HG02938 (cell line): ENCODE data around the gene BLID.

Source experiments
- ATAC-seq: cut with Tn5 transposase; IDR thresholded peaks from one replicate; pipeline ENCODE4 v1.9.1; 2021; ENCODE audit warnings: mild to moderate bottlenecking, moderate library complexity; ENCODE audit not compliant: unreplicated experiment

Gene BLID

GRCh38 chr11:122115524-122116379, at the start of gene BLID:
Gene BLID (minus strand): TSS chr11:122116215. CDS start chr11:122115922, 293 bp downstream.
- ATAC-seq, result no peak

DNA sequence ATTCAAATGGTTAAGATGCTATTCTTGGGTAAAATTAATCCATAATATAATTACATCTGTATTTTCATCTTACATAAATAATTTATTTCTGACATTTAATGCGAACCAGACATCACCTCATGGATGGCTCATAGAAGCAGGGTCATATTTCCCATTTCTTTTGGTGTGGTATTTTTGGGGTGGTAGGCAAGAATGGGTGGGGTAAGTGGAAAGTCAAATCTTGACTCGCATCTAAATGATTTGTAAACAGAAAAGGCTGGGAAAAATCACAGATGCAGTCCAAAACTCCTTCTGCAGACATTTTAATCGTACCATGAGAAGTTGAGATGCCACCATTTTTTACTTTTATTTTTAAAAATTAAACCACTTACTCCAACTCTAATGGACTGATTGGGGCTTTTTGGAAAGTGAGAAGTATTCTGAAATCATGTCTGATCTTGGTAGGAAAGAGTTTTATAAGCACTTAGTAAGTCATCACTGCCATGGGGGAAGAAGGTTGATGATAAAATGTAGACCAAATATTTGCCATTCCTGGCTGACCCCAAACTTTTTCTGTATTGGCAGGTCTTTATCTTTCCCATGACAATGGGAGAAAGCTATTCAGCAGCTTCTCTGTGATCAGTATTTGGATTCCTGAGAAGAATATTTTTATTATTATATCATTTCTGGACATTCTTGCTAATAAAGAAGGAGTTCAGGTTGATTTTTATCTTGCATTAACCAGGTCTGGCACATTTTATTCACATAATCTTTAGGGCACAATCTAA, 47.2 kb upstream of the BLID start:
- ATAC-seq, result no peak

DNA sequence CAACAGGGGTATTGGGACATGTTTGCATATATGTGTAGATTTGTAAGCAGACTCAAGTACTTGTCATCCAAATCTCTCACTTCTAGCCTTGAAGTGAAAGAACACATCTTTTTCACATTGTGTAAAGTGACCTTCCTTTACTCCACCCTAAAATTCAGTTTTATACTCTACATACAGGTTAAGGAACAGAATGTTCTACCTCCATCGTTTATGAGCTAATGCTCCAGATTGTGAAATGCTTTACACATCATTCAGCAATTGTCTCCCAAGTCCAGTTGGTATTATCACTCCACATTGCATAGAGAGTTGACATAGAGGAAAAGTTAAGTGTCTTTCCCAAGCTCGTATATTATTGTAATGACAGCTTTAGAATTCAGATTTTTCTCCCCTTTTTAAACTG, 46.1 kb upstream of the BLID start:
- ATAC-seq, result no peak

GRCh38 chr11:122160841-122161590, 45.0 kb upstream of the BLID start:
- ATAC-seq, result no peak

- ATAC-seq, result no peak
Measured at GRCh38 chr11:122159861-122160260, 43.8 kb upstream of the BLID start.

DNA sequence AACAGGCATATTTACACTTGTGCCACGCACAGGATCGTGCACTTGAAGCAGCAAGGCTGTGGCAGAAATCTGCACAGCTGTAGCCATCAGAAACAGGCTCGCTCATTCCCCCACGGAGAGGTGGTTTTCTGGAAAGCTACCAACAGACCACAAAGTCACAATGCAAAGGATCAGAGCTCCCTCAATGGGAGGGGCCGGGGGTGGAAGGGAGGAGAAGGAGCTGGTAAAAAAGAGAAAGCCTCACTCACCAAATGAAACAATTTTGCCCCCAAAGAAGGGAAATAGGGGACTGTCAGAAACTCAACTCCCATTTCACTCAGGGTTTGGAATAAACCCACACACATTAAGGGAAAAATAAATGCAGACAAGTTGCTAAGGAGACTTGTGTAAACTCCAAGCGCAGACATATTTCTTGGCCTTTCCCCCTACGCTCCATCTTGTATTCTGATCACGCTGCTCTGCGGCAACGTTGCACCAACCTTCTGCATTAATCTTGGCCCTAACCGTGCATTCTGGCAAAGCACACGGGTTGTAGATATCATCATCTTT, 43.2 kb upstream of the BLID start:
- no peak for ATAC-seq

DNA sequence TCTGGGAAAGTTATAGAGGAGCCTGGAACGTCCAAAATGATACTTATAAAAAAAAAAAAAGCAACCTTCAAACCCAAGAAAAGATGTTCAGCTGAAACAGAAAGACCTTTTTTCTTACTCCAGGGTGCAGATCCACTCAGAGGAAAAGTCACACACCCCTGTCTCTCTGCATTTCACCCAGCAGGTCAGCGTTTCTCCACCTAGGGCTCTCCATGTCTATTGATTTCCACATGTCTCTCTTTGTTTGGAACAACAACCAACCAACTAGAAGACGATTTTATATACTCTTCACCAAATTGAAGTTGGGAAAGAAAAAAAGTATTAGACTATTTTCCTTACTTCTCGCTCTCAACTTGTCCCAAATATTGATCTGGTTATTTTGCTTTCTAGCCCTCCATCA, 42.2 kb upstream of the BLID start:
- ATAC-seq, result no peak

DNA sequence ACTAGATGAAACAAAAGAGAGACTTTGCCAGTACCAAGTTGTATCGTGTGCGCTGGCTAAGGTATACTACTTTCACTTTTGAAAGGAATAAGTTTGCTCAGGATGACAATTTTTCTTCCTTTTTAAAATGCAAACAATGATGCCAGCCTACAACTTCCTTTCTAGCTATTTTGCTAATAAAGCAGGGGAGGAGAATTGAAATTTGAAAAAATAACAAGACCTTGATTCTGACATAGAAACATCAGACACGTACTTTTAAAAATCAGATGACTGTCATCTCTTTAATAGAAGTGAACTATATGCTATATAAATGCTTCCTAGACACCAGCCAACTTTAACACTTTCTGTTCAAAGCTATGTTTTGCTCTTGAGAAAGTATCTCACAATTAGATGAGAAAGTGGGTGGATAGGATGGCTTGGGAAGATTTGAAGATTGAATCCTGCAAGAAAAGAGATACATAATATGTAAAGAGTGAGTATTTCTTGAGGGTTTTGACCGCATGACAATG, 41.7 kb upstream of the BLID start:
- ATAC-seq, result no peak

GRCh38 chr11:122156940-122157382, 40.9 kb upstream of the BLID start:
- ATAC-seq, result no peak

DNA sequence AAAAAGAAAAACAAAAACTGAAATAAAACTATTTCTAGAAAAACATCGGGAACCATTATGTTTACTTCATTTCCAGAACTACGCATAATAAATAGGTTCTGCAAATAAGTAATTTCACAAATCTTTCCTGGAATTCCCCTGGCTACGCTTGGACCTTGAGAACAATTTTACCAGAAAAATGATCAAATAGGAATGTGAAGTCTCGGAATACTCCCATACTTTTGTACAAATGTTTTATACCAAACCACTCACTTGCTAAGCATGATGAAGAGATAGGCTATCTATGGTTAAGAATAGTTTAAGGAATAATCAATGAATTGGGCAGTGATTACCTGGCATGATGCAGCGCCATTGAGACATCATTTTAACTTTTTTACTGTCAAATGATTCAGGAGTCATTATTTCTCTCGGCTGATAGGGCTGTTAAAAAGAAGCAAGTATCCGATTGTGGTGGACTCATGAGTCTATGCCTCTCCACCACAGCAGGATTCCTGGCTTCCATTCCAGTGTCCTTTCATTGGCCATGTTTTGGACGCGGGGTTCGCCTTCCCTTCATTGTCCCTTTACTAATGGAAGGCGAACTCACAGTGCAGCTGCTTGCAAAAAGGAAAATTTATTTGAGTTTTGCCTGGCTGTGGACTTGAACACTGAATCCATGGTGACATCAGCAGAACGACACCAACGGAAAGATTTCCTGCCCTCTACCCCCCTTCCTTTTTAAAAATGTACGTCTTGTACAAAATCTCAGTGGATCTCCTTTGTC, 39.9 kb upstream of the BLID start:
- ATAC-seq, result no peak

GRCh38 chr11:122154994-122155393, 39.0 kb upstream of the BLID start:
- no peak for ATAC-seq

DNA sequence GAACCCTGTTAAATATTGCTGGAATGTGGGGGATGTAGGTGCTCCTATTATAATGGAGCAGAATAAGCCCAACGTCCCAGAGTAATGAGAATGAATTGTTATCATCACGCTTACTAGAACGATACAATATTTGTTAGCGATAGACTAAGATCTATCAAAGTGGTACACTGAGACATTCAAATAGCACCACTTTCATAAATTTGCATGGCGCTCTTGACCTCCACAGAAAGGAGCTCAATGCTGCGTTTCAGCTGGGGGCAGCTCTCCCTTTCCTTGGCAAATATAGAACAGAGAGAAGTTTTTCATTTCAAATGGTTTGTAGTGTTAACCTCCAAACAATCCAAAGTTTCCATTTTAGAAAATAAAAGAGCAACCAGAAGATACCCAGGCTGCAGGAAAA, 38.2 kb upstream of the BLID start:
- no peak for ATAC-seq

- no peak for ATAC-seq
Measured at GRCh38 chr11:122153746-122154145, 37.7 kb upstream of the BLID start.

DNA sequence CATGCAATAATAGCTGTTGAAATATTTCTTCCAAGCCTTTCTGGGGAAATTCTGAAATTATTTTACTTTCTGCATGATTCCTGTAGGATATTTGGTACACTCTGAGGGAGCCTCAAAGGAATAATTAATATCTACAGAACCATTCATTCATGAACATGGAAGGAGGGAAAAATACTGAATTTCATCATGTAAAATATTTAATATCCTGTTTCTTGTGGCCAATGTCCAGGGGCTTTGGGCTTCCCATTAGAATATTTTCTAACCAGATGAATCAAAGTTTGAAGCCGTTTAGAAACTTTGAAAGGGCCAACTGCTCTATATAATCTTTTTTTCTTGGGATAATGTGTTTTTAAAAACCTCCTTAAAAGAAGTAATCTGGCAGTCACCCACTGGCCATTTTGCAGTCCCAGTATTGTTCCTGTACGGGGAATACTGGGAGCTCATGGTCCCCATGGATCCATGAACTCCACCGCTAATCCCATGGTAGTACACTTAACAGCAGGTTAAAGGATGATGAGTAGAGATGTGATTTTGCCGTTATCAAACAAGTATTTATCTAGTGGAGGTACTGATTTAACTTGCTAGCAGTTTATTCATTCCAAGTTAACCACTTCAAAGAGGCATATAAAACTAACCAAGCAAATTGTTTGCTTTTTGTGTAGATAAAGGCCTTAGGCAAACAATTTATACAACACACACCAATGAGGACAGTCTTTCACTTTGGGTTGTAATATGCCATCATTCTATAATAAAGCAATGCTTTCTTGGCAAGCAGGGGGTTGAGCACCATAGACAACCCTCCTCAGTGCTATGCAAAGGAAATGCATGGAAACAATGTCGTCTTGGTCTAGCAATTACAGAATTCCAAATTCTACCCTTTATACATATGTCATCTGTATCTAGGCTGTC, 34.5 kb upstream of the BLID start:
- no peak for ATAC-seq

- no peak for ATAC-seq
Measured at GRCh38 chr11:122149202-122149601, 33.2 kb upstream of the BLID start.

GRCh38 chr11:122146475-122146874, 30.5 kb upstream of the BLID start:
- no peak for ATAC-seq

DNA sequence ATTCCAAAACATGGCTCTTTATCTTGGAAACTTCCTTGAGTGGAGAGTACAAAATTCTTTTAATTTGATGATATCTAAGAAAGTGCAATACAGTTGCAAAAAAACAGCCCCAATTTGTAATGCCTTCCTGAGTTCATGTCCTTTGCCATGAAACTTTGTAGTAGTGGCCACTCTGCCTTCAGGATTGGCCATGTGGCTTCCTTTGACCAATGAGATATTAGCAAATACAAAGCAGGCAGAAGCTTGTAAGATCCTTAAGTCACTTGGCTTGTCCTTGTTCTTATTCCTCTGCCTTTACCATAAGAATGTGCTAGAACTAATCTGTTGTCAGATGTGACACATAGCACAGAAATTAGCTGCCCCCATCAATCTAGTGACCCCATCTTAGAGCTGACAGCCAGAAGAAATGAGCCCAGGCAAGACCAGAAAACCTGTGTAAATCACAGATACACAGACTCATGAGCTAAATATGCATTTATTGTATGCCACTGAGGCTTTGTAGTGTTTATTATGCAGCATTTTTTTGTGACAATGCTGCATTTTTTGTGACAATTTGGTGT, 29.8 kb upstream of the BLID start:
- ATAC-seq, result no peak

DNA sequence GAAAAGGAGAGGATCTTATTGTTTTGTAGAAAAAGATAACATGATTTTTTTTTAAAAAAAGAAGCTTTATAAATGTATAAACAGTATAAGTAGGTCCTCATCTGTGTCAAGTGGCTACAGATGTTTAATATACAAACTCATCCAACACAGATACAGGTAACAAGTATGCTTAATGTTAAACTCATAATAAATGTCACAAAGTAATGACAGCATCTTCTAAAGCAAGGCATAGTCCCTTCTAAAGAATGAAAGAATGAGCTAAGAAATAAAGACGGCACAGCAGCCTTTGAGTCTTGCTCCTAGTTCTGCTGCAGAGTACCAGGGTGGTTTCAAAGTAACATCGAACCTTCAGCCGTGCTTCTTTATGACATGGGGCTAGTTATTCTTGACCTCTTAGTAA, 28.7 kb upstream of the BLID start:
- ATAC-seq, result no peak

GRCh38 chr11:122141725-122142124, 25.7 kb upstream of the BLID start:
- ATAC-seq, result no peak
